GM23338 (cell line): ENCODE results near the gene NRP1. TPM values are rescaled to one million over a fixed set of nuclear protein-coding genes. Genes with fewer than 3 reads are reported as not detected.
A peak's percentile ranks its signal among the peaks of the same experiment; 100 is the strongest.

ENCODE experiments used
- ATAC-seq: fragments of 200-7000 bp; cut with Tn5 transposase; 3 replicates; pipeline ENCODE4 v1.9.1; 2020
- DNase-seq: peaks from one replicate; pipeline ENCODE4 v3.0.0-alpha.2; 2015; ENCODE audit warnings: low spot score
- H2AFZ ChIP-seq: fragments of 200-600 bp; sonication (generic); 2 replicates; pipeline ENCODE4 v1.8.0; 2016; ENCODE audit warnings: antibody characterized with exemption, mild to moderate bottlenecking, moderate library complexity
- H3F3A ChIP-seq: fragments of 200-600 bp; sonication (generic); replicated peaks from 2 replicates; pipeline ENCODE4 v1.8.0; 2017; ENCODE audit warnings: antibody characterized with exemption, mixed run types, low read depth
- H3K27ac ChIP-seq: fragments of 200-600 bp; sonication (generic); 2 replicates; pipeline ENCODE4 v1.6.1; 2016; ENCODE audit warnings: low read depth
- H3K27me3 ChIP-seq: fragments of 200-600 bp; sonication (generic); 2 replicates; pipeline ENCODE4 v1.8.0; 2016; ENCODE audit warnings: mild to moderate bottlenecking, mixed run types, moderate library complexity; ENCODE audit not compliant: insufficient read depth
- H3K36me3 ChIP-seq: fragments of 200-600 bp; sonication (generic); 2 replicates; pipeline ENCODE4 v1.8.0; 2016; ENCODE audit warnings: mild to moderate bottlenecking; ENCODE audit not compliant: insufficient read depth
- H3K4me1 ChIP-seq: fragments of 200-600 bp; sonication (generic); 2 replicates; pipeline ENCODE4 v1.8.0; 2016; ENCODE audit warnings: mild to moderate bottlenecking, moderate library complexity; ENCODE audit not compliant: insufficient read depth
- H3K4me2 ChIP-seq: fragments of 200-600 bp; sonication (generic); 2 replicates; pipeline ENCODE4 v1.7.1; 2017; ENCODE audit warnings: mixed run types
- H3K4me3 ChIP-seq: fragments of 200-600 bp; sonication (generic); 2 replicates; pipeline ENCODE4 v1.6.1; 2016; ENCODE audit warnings: mixed run types
- H3K79me2 ChIP-seq: fragments of 200-600 bp; sonication (generic); replicated peaks from 2 replicates; pipeline ENCODE4 v1.8.0; 2017; ENCODE audit warnings: mild to moderate bottlenecking; ENCODE audit not compliant: insufficient read depth
- H3K9me2 ChIP-seq: fragments of 200-600 bp; sonication (generic); 2 replicates; pipeline ENCODE4 v1.8.0; 2017; ENCODE audit not compliant: insufficient read depth
- H4K20me1 ChIP-seq: fragments of 200-600 bp; sonication (generic); replicated peaks from 2 replicates; pipeline ENCODE4 v1.8.0; 2017; ENCODE audit warnings: mild to moderate bottlenecking; ENCODE audit not compliant: insufficient read depth
- H3K27ac Mint-ChIP-seq: 2 replicates; pipeline ENCODE4 v1.8.0; 2020; ENCODE audit warnings: inconsistent platforms, mild to moderate bottlenecking, moderate library complexity, mixed read lengths
- H3K27me3 Mint-ChIP-seq: 3 replicates; pipeline ENCODE4 v1.8.0; 2022; ENCODE audit warnings: low read depth, mild to moderate bottlenecking, moderate library complexity, mixed read lengths, inconsistent platforms; ENCODE audit not compliant: insufficient read depth, poor library complexity
- H3K36me3 Mint-ChIP-seq: 3 replicates; pipeline ENCODE4 v1.8.0; 2021; ENCODE audit warnings: low read depth, mild to moderate bottlenecking, inconsistent platforms, moderate library complexity, mixed read lengths
- H3K4me1 Mint-ChIP-seq: 3 replicates; pipeline ENCODE4 v1.8.0; 2020; ENCODE audit warnings: mild to moderate bottlenecking, inconsistent platforms, mixed read lengths
- H3K4me3 Mint-ChIP-seq: 3 replicates; pipeline ENCODE4 v1.8.0; 2021; ENCODE audit warnings: moderate library complexity, mild to moderate bottlenecking, inconsistent platforms, mixed read lengths
- H3K9me3 Mint-ChIP-seq: 3 replicates; pipeline ENCODE4 v1.8.0; 2020; ENCODE audit warnings: moderate library complexity, mild to moderate bottlenecking, inconsistent platforms, mixed read lengths
- CTCF ChIP-seq, 2 experiments: fragments of 200-600 bp in 1 of 2; sonication (generic) in 1 of 2; conservative IDR thresholded peaks; 2 replicates each; pipeline versions ENCODE4 v1.5.1 to v1.6.1; 2016 to 2017; ENCODE audit warnings: antibody characterized with exemption in 2 of 2, low read depth in 2 of 2, mild to moderate bottlenecking in 2 of 2, moderate library complexity in 1 of 2
- ETS1 ChIP-seq: IDR thresholded peaks from 2 replicates; pipeline ENCODE4 v1.6.1; 2016; ENCODE audit warnings: antibody characterized with exemption
- EZH2 ChIP-seq: fragments of 200-600 bp; sonication (generic); IDR thresholded peaks from one replicate; pipeline ENCODE4 v1.8.0; 2017; ENCODE audit warnings: antibody characterized with exemption, mild to moderate bottlenecking, low read depth; ENCODE audit not compliant: unreplicated experiment
- JUNB ChIP-seq: IDR thresholded peaks from one replicate; pipeline ENCODE4 v1.6.1; 2016; ENCODE audit warnings: antibody characterized with exemption; ENCODE audit not compliant: unreplicated experiment
- NANOG ChIP-seq: IDR thresholded peaks from 2 replicates; pipeline ENCODE4 v1.6.1; 2016; ENCODE audit warnings: antibody characterized with exemption, borderline replicate concordance
- REST ChIP-seq: IDR thresholded peaks from one replicate; pipeline ENCODE4 v1.6.1; 2018; ENCODE audit warnings: antibody characterized with exemption; ENCODE audit not compliant: unreplicated experiment
- ZNF114 ChIP-seq: fragments of 250-450 bp; sonication (Bioruptor Pico); IDR thresholded peaks from 2 replicates; pipeline ENCODE4 v1.5.0; 2020; ENCODE audit warnings: mild to moderate bottlenecking, moderate library complexity
- ZNF331 ChIP-seq: fragments of 250-450 bp; sonication (Bioruptor Pico); IDR thresholded peaks from 2 replicates; pipeline ENCODE4 v1.5.0; 2020; ENCODE audit warnings: low read depth, mild to moderate bottlenecking, moderate library complexity
- ZNF462 ChIP-seq: fragments of 250-450 bp; sonication (Bioruptor Pico); IDR thresholded peaks from 2 replicates; pipeline ENCODE4 v1.5.0; 2020; ENCODE audit warnings: mild to moderate bottlenecking, moderate library complexity
- polyA plus RNA-seq: library from polyadenylated mRNA; unstranded; fragments of >200 nt; fragmentation: Nextera tagmentation; extraction: Ambion mirVana; gene quantifications from 2 replicates; pipeline ENCODE4 v1.2.1, GENCODE V29; 2016
- total RNA-seq: library from RNA; depleted of rRNA; stranded (reverse); fragments of >200 nt; shearing (Covaris generic); gene quantifications from 2 replicates; pipeline ENCODE4 v1.2.3, GENCODE V29; 2014

The NRP1 gene
- total and polyA plus RNA-seq, 2 experiments from 2014 or later = 2.9 to 3.5 TPM

GRCh38 chr10:33315891-33316290, 18.6 kb downstream of the NRP1 start:
- Mint-ChIP-seq H3K27me3 (no peaks in the 10 kb centered on the region), H3K36me3 (peaks cover 5% of the 10 kb centered on the region; the same call in 2 of the 3 replicates), H3K4me1 (peaks cover 10% of the 10 kb centered on the region), H3K4me3 (no peak overlapping the region), H3K27ac (0 out of 2 replicates have a peak overlapping the region, but pooled peaks have one; percentile 16), H3K9me3 (peaks cover 5% of the 10 kb centered on the region; the same call in 1 of the 3 replicates)
- H3K4me2 ChIP-seq = no peak overlapping the region
- ATAC-seq (no peak), DNase-seq (no peak)
- no peak overlapping the region for H3K4me3 ChIP-seq
- H3K27ac ChIP-seq = no peak overlapping the region
- H3K79me2 ChIP-seq = no peaks in the 10 kb centered on the region
- H3K27me3 ChIP-seq = no peaks in the 10 kb centered on the region
- H3K4me1 ChIP-seq = peaks cover 10% of the 10 kb centered on the region
- no peaks in the 10 kb centered on the region for H3F3A ChIP-seq
- TF ChIP-seq CTCF (conservative IDR thresholded peaks at IDR 0.05; ENCODE audit: low read depth in 2 of 2) (no peak), EZH2 (no peak), ZNF331 (CRISPR knock-in tag) (no peak), ETS1 (no peak), JUNB (no peak), NANOG (no peak), ZNF462 (CRISPR knock-in tag) (no peak), REST (no peak), ZNF114 (CRISPR knock-in tag) (no peak)
- peak overlapping the region; percentile 72 for H2AFZ ChIP-seq
- no peaks in the 10 kb centered on the region for H3K36me3 ChIP-seq
- no peaks in the 10 kb centered on the region for H4K20me1 ChIP-seq
- peaks cover 15% of the 10 kb centered on the region for H3K9me2 ChIP-seq
